GM18519 (cell line): ENCODE measurements around the gene NFIL3.
A peak's percentile ranks its signal among the peaks of the same experiment; 100 is the strongest.
"Not testable (repeated sequence)": the region's sequence is repeated elsewhere in the genome, so short reads cannot be mapped to it uniquely, and the experiment has no call there.

Experiments
- ATAC-seq: cut with Tn5 transposase; IDR thresholded peaks from one replicate; pipeline ENCODE4 v1.9.1; 2021; ENCODE audit warnings: mild to moderate bottlenecking, moderate library complexity; ENCODE audit not compliant: unreplicated experiment, low FRiP score

NFIL3 gene

GRCh38 chr9:91423785-91424402 is at the start of gene NFIL3:
Gene NFIL3, minus strand, starts transcription at chr9:91423832. Its CDS starts 13,098 bp downstream, at chr9:91410734.
- ATAC-seq: peak; percentile 74

GRCh38 chr9:91471524-91471923 is 47.9 kb upstream of the NFIL3 start:
- ATAC-seq: not testable (repeated sequence)

GRCh38 chr9:91465420-91465819 is 41.8 kb upstream of the NFIL3 start:
- ATAC-seq: no peak

GRCh38 chr9:91458906-91459305 is 35.3 kb upstream of the NFIL3 start:
- ATAC-seq: no peak

- ATAC-seq: no peak
Observed at GRCh38 chr9:91452844-91453243, 29.2 kb upstream of the NFIL3 start.

- ATAC-seq: no peak
Observed at GRCh38 chr9:91451431-91452270, 28.0 kb upstream of the NFIL3 start.

GRCh38 chr9:91445135-91445534 is 21.5 kb upstream of the NFIL3 start:
- no peak for ATAC-seq

- ATAC-seq: no peak
Observed at GRCh38 chr9:91443994-91444392, 20.4 kb upstream of the NFIL3 start.

GRCh38 chr9:91443321-91443993 is 19.8 kb upstream of the NFIL3 start:
- no peak for ATAC-seq

- no peak for ATAC-seq
Observed at GRCh38 chr9:91436841-91437240, 13.2 kb upstream of the NFIL3 start.

- no peak for ATAC-seq
Observed at GRCh38 chr9:91433180-91433579, 9.5 kb upstream of the NFIL3 start.

GRCh38 chr9:91431485-91431884 is 7.9 kb upstream of the NFIL3 start:
- ATAC-seq: no peak

- no peak for ATAC-seq
Observed at GRCh38 chr9:91429501-91429900, 5.9 kb upstream of the NFIL3 start.

- no peak for ATAC-seq
Observed at GRCh38 chr9:91428927-91429351, 5.3 kb upstream of the NFIL3 start.

GRCh38 chr9:91428436-91428835 is 4.8 kb upstream of the NFIL3 start:
- no peak for ATAC-seq

- no peak for ATAC-seq
Observed at GRCh38 chr9:91427873-91428272, 4.2 kb upstream of the NFIL3 start.

GRCh38 chr9:91426123-91426745 is 2.6 kb upstream of the NFIL3 start:
- ATAC-seq: no peak

- ATAC-seq: no peak
Observed at GRCh38 chr9:91425271-91425670, 1.6 kb upstream of the NFIL3 start.

- no peak for ATAC-seq
Observed at GRCh38 chr9:91424403-91425176, 958 bp upstream of the NFIL3 start.
